Left kidney (tissue), 2 donors: ENCODE measurements around the gene RNF144A. TPM values are rescaled to one million over a fixed set of nuclear protein-coding genes. Genes with fewer than 3 reads are reported as not detected.
"Not testable (repeated sequence)": the region's sequence is repeated elsewhere in the genome, so short reads cannot be mapped to it uniquely, and the experiment has no call there.

ENCODE experiments used
- DNase-seq: peaks from one replicate; pipeline ENCODE4 v3.0.0-alpha.2; 2013
- polyA plus RNA-seq: library from polyadenylated mRNA; unstranded; fragments of 120-200 nt; gene quantifications from one replicate; pipeline ENCODE4 v1.2.1, GENCODE V29; 2013; ENCODE audit not compliant: insufficient read length

RNF144A gene
- polyA plus RNA-seq, 1 donor = 62.9 TPM

DNA sequence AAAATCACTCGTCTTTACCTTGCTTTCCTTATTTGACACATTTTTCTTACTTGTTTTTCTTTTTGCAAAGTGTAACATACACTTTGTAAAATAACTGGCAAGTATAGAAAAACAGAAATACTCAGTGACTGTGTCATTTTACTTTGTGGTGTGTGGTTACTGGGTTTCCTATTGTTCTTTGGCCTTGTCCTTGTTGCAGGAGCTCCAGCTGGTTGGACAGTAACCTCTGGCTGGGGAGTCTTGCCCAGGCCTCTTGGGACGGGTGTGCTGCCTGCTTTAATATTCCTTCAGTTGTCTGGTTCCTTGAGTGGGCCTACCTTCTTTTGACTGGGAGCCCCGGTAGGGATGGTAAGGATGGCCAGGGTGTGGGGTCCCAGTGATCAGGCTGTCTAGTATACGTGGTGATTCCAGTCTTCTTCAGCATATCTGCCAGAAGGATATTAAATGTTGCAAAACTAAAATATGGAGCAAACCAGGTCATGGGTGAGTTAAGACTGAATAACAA, 53.8 kb downstream of the RNF144A start:
- DNase-seq = no peak

DNA sequence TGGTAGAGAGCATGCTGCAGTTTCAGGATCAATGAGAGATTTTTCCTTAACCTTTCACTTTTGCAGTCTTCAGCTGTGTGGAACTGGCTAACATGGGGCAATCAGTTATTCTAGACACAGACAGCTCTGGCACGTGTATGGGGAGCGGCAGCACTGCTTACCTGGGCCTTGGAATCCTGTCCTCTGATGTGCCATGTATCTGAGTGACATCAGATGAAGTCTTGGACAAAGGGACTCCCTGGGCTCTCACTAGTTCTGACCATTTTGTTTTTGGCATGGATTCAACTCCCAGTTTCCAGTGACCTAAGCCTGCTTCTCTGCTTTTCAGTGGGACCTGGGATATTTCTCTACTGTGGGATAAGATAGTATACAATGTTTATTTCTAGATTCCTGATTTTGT, 54.3 kb downstream of the RNF144A start:
- no peak for DNase-seq

DNA sequence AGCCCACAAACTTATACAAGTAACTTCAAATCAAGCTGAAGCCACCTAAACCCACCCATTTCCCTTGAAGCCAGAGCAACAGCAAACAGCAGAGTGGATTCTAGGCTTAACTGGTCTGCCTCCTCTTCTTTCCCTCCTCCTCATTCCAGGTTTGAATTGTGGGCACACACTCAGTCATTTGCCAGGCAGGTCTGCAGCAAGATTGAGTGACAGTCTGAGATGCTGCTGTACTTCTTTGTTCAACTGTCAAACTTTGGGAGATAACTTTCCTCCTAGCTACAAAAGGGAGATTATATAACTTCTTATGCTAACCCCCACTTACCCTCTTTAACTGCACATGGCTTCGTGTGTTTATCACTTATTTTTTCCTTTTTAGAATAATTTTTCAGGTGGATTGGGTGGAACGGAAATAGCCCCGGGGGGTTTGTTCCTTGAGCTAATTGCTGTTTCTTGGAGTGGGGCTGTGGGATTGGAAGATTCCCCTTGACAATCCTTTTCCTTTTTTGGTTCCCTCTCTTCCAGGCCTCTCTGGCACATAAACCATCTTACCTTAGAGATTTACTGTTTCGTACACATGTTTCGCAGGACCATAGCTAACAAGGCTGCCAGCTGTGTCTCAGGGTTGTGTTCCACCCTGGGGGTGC, 55.0 kb downstream of the RNF144A start:
- DNase-seq = no peak

DNA sequence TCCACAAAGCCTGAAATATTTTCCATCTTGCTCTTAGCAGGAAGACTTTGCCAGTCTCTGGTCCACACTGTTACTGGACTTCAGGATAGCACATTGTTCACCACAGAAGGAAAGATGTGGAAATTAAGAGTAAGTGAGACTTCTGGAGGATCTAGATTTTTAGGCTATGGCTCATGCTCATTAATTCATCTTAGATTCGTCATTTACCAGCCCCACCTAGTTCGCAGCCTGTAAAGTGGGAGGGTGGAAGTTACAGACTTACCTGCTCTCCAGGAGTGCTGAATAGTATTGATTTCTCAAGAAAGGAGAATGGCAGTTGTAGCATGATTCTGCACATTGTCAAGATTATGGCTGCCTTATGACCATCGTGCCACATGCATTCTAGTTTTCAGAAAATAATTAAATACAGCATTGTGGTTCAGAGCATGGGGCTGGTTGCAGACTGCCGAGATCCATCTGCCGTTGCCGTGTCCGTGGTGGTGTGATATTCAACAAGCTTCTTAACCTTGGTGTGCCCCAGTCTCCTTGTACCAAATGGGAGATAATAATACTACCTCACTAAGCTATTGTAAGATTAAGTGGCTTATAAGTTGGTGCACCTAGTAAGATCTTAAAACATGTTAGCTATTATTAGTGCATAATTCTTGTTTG, 56.8 kb downstream of the RNF144A start:
- DNase-seq = no peak

DNA sequence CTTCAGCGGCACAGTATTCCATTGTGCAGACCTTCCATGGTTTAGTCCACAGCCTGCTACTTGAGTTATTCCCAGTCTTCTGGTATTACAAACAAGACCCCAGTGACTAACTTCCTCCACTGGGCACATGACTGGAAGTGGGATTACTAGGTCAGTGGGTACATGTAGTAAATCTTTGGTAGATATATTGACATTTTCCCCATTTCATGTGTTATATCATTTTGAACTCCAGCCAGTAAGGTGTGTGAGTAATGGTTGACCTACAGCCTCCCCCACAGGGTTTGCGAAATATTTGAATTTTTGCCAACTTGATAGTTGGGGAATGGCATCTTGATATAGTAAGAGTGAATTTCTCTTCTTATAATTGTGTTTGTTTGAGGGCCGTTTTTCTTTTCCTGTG, 58.8 kb downstream of the RNF144A start:
- DNase-seq = no peak

DNA sequence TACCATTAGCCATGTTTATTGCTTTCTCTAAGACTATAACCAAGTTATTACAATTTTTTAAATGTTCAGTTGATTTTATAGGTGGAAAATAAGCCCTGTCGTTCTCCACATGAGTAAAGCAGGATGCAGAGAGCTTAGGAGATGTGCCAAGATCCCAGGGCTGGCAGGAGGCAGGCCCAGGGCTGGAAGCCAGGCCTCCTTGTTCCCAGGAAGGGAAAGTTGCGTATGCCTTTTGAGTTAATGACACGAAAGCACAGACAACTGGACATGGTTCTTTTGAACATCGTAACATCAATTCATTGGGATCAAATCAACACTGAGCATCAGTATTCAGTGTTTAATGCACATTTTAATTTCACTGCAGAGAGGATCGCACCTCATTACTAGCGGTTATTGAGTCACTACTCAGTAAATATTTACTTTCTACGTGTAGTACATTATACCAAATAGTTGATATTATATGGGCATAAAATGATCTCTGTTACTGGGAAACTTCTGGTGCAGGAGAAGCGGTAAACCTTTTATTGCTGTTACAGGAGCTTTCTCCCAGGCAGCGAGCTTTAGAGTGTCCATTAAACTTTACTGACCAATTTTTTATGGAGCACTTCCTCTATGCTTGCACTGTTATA, 60.0 kb downstream of the RNF144A start:
- no peak for DNase-seq

DNA sequence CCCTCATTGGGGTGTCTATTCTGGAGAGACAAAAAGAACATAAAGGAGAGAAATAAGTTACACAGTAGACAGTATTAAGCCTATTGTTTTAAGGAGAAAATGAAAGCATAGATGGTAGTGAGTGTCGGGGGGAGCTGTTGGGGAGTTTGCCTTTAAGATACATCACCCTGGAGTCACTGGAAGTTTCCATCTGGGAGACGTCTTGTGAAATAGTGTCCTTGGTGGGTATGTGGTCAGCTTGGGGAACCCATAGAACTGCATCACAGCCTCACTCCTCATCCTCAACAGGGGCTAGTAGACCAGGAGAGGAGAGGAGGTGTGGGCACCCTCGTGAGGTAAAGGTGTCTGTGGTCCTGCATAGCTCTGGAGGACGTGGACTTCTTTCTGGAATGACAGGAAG, 60.6 kb downstream of the RNF144A start:
- DNase-seq = no peak

DNA sequence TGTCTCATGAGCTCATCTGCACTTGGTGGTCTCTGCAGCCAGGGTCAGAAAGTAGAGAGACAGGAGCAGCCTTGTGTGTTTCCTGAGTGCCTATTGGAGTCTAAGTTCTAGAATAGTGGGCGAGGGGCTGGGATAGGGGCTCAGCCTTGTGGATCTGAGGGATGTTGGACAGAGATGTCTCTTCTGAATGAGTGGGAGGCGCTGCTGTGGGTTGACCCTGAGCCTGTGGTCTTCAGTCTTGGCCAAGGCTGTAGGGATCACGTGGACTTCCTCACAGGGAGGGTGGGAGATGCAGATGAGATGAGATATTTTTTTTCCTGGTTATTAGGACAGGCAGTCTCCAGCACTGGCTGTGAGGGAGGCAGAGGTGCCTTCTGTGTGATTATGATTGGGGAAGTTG, 61.8 kb downstream of the RNF144A start:
- DNase-seq = no peak

DNA sequence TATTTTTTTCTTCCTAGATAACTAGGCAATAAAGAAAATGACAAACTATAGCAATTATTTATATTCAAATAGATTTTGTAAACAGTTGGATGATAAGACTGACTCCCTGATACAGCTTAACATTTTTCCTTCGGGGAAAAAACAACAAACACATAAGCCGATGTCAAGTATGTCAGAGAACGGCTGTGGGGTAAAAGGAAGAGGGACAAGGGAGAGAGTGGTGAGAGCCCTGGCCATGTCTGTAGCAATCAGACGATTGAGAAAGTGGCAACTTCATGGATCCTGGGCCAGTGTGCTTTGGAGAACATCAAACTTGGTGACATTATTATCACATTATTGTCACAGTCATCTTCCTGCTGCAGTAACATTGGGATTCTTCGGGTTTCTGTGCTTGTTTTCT, 65.2 kb downstream of the RNF144A start:
- DNase-seq = no peak

DNA sequence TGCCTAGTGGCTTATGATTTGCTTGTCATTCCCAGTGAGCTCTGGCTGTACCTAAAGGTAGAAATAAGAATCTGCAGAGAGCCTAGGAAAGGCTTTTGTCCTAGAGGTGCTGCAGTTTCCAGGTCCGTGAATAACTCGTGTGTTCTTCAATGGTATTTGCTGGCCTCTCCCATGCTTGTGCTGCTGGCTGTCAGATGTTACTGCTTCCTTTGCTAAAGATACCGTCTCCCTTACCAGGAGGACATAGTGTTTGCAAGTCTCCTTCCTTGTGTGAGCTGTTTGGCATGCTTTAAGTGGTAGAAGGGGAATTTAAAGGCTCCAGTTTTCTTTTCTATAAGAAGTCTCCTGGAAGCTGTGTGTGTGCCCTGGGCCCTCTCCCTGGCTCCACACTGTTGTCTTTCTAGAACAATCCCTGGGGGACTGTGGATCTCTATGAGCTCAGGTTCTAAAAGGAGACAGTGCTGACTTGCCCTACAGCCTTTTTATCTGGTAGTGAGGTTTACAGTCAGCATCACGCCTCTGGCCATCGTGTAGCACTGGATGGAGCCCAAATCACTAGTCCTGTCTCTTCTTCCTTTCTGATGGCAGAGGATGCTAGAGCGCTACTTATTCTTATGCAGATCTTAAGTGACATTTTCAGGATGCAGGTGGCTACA, 65.8 kb downstream of the RNF144A start:
- no peak for DNase-seq

DNA sequence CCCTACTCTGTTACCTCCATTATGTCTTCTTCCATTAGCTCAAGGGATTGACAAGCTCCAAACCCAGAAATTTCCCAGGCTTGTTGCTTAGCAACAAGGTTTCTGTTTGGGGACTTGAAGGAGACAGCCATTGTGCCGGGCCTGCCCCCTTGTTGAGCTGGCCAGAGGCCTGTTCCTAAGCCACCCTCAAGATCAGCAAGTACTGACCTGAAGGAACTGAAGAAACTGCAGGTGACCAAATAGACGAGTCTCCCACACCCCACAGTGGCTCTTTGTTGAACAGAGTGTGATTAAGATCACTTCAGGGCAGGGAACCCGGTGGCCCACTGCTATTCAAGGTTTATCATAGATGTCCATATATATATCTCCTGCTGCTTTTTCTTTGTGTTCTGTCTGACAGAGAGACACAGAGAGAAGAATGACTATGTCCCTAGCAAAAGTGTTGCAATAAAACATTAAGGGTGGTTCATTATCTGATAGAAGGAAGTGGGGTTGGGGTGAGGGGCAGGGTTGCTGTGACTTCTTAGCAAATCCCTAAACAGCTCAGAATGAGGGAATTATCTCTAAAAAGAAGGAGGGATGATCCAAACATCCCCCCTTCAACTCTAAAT, 69.2 kb downstream of the RNF144A start:
- DNase-seq = no peak

DNA sequence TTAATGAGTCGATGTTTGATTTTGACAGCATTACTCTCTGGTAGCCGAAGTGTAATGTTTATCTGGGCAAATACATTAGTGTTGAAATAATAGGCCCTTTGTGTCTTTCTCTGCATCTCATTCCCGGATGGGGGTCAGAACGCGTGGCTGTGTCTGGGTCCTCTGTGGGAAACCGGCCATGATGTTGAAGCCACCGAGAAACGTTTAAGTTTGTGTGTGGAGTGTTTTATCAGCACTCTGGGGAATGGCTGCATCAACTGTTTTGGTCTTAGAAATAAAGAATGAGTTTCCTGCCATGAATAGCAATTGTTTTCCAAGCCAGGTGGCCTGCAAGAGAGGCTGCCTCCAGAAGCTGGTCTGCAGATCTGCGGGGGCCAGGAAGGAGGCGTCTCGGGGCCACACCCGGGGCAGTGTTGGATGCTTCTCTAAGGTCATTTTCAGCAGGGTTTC, 69.7 kb downstream of the RNF144A start:
- no peak for DNase-seq

DNA sequence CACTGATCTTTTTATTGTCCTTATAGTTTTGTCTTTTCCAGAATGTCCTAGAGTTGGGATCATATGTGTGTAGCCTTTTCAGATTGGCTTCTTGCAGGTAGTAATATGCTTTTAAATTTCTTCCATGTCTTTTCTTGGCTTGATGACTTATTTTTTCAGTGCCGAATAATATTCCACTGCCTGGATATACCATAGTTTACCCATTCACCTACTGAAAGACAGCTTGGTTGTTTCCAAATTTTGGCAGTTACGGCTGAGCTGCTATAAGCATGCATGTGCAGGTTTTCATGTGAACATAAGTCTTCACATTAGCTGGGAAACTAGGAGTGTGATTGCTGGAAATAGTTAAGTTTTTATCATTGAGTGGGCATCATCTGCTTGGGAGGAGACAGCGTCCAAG, 73.7 kb downstream of the RNF144A start:
- no peak for DNase-seq

DNA sequence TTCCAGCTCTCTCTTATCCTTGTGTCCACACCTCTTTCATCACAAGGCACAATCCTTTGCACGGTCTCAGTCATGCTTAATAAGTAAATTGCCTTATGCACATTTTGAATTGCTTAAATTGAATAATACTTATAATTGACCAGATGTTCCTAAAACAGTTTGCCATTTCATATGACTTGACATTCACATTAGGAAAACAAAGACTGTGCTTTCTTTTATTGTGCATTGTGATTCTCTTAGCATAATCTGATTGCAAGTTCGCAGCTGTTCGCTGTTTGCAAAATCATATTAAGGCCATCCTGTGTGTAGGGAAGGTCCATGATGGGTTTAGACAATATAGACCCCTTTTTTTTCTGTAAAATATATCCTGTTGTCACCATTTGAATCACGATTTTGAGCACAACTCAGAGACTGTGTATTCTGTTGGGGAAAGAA, 75.6 kb downstream of the RNF144A start:
- no peak for DNase-seq

DNA sequence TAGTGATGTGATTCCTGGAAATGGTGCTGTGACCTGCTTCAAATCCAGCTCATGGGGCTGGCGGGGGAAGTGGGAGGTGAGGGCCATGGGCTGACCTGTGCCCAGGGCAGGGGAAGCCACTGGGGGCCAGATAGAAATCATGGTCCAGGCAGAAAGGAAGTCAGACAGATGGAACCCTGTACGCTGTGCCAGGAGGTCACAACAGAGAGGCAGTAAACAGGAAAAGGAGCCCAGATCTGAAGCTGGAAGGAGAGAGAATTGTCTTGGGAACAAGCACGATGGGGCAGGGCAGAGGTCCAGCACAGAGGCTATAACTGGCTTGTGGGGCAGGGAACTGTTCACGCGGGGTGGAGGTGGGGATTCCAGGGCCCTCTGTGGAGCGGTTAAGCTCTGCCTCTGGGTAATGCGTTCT, 76.0 kb downstream of the RNF144A start:
- DNase-seq = no peak

DNA sequence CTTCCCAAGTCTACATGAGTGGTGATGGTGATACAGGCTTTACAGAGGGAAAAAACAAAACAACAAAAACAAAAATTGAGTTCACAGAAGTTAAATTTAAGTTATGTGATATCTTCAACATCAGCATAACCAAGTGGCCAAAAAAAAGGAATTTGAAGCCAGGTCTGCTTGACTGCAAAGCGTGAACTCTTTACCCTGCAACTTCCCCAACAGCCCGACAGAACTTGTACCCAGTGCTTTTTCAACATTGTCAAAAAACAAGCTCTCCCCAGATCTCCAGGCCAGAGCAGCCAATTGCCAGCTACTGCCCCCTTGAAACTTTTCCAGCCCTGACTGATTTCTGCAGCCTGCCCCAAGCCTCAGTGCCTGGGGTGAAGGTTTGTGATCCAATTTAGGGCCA, 76.7 kb downstream of the RNF144A start:
- no peak for DNase-seq

DNA sequence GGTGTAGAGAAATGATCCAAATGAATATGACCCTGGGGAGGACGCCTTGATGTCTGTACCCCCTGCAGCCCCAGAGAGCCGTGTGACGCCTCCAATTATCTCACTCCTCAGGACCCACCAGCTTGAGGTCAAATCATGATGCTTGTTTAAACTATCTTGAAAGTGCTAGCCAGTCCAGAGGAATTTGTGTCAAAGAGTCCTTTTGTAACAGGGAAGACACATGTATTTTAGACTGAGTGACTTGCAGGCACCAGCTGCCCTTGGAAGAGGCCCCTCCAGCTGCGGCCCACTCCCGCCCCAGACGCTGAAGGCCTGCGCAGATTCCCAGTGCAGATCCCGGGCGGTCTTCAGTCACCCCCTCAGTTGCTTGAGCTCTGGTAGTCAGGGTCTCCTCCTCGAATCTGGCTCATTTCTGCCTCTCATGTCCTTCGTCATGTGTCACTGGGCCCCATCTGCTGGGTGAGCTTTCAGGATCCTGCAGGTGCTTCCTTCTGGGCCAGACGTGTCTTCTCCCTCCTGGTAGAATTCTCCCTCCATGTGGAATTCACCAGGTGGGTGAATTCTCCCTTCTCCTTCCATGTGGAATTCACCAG, 77.4 kb downstream of the RNF144A start:
- no peak for DNase-seq

DNA sequence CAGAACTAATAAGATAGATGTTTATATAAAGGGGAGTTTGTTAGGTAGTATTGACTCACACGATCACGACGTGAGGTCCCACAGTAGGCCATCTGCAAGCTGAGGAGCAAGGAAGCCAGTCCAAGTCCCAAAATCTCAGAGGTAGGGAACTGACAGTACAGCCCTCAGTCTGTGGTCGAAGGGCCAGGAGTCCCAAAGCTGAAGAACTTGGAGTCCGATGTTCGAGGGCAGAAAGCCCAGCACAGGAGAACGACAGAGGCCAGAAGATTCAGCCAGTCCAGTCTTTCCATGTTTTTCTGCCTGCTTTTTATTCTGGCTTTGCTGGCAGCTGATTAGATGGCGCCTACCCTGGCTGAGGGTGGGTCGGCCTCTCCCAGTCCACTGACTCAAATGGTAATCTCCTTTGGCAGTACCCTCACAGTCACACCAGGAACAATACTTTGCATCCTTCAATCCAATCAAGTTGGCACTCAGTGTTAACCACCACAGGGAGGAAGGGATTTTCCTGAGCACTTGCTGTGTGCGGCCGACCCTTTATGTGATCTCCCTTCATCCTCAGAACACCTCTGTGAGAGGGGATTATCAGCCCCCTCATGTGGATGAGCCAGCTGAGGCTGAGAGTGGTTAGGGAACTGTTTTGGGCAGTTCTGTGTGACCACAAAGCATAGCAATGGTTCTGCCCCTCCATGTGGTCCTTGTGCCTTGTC, 78.3 kb downstream of the RNF144A start:
- no peak for DNase-seq

DNA sequence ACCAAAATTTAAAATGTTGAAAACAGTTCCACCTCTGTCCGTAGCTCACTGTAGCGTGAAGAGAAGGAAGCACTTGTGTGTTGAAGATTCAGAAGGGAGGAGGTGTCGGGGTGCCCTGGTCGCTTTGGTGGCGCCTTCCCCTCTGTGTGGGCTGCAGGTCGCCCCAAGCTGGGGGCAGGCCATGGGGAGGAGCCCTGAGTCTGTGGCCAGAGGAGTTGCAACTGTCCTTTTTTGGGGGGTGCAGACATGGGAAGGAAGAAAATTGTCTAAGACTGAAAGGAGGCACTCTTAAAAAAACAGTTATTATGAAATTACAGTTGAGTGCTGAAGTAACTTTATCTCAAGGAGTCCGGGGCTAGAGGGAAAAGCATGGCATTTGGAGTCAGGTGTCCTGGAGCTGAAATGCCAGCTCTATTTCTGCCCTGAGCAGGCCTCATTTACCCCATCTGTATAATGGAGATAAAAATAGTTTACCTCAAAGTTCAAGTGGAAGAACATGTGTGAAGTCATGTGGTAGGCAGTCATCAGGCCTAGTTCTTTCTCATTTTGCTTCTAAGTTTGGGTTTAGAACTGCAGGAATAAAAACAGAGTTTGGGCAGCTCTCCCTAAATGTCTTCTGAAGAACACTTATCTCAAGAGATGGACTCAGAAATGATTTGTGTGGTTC, 82.1 kb downstream of the RNF144A start:
- DNase-seq = no peak

DNA sequence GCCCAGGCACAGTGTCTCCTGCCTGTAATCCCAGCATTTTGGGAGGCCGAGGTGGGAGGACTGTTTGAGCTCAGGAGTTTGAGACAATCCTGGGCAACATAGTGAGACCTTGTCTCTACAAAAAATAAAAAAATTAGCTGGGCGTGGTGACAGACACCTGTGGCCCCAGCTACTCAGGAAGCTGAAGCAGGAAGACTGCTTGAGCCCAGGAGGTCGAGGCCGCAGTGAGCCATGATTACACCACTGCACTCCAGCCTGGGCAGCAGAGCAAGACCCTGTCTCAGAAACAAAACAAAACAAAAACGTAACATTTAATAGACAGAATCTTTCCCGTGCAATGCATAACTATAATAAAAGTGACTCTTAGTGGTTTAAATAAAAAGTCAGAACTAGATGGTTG, 84.2 kb downstream of the RNF144A start:
- DNase-seq = not testable (repeated sequence)

DNA sequence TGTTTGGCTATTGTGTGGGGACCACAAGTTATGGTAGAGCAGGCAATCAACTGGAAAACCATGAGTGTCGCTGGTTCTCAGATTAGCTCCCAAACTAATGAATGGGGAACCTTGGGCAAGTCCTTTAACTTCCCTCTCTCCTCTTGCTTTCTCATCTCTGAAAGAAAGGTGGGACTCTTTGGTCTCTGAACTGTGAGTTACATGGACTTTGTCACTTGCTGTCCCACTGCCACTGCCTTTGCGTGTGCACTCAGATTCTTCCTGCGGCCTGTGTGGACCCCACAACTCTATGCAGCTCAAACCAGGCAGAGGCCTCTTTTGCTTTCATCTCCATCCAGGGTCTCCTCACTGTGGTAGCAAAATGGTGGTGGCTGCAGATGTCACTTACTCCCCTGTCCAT, 86.7 kb downstream of the RNF144A start:
- no peak for DNase-seq
